ENCODE measurements around the gene PEX10. TPM values are rescaled to one million over a fixed set of nuclear protein-coding genes. Genes with fewer than 3 reads are reported as not detected.

The PEX10 gene
- total RNA-seq, 1 experiment from 2014 or later: 36.1 TPM

- Mint-ChIP-seq H3K9me3 (ENCODE audit: unreplicated experiment) (no peaks in the 10 kb centered on the region), H3K27ac (ENCODE audit: low read depth, unreplicated experiment) (peak overlapping the region; percentile 35), H3K4me3 (ENCODE audit: unreplicated experiment) (no peak overlapping the region), H3K36me3 (ENCODE audit: insufficient read depth, unreplicated experiment) (peaks cover 15% of the 10 kb centered on the region), H3K4me1 (ENCODE audit: insufficient read depth, unreplicated experiment) (no peaks in the 10 kb centered on the region), H3K27me3 (ENCODE audit: insufficient read depth, unreplicated experiment) (no peaks in the 10 kb centered on the region)
- TF ChIP-seq CTCF (IDR thresholded peaks at IDR 0.05; ENCODE audit: unreplicated experiment): no peak
- intact Hi-C loops (cut with micrococcal nuclease): no loop called here
- ChIA-PET POLR2A (interaction anchor here (0.6 to 1.4 kb wide), 3 partner anchors 144 to 189 kb away, joined by 3 to 7 read pairs (median 3); partner anchors contain the start of gene FAAP20), CTCF (interaction anchor here (0.7 to 6.6 kb wide), 3 partner anchors 177 to 1367 kb away, joined by 3 to 116 read pairs (median 3); partner anchors contain the start of gene FAAP20)
- no peak for DNase-seq (ENCODE audit: unreplicated experiment)
- BruUV-seq (replicated peaks): no TSS peak
Measured at GRCh38 chr1:2378956-2379732, 33.2 kb downstream of the PEX10 start.

GRCh38 chr1:2378441-2378851, 33.9 kb downstream of the PEX10 start:
- no peaks in the 10 kb centered on the region for H3K9me3 Mint-ChIP-seq (ENCODE audit: unreplicated experiment)
- BruUV-seq (replicated peaks): no TSS peak
- H3K27ac Mint-ChIP-seq (ENCODE audit: low read depth, unreplicated experiment): no peak overlapping the region
- ChIA-PET CTCF (interaction anchor here (0.7 to 6.6 kb wide), 3 partner anchors 176 to 1368 kb away, joined by 3 to 116 read pairs (median 3); partner anchors contain the start of gene FAAP20), POLR2A (interaction anchor here (0.6 to 1.4 kb wide), 2 partner anchors 143 to 183 kb away, joined by 3 to 7 read pairs; partner anchors contain the start of gene FAAP20)
- H3K4me1 Mint-ChIP-seq (ENCODE audit: insufficient read depth, unreplicated experiment): no peaks in the 10 kb centered on the region
- H3K36me3 Mint-ChIP-seq (ENCODE audit: insufficient read depth, unreplicated experiment): peaks cover 15% of the 10 kb centered on the region
- TF ChIP-seq CTCF (IDR thresholded peaks at IDR 0.05; ENCODE audit: unreplicated experiment): no peak
- H3K27me3 Mint-ChIP-seq (ENCODE audit: insufficient read depth, unreplicated experiment): no peaks in the 10 kb centered on the region
- intact Hi-C loops (cut with micrococcal nuclease): no loop called here
- no peak overlapping the region for H3K4me3 Mint-ChIP-seq (ENCODE audit: unreplicated experiment)
- DNase-seq (ENCODE audit: unreplicated experiment): no peak

- POLR2A ChIA-PET: interaction anchor here (1.0 to 1.4 kb wide), 2 partner anchors 182 to 206 kb away, joined by 3 to 7 read pairs; partner anchors contain the start of gene FAAP20
- Mint-ChIP-seq H3K4me1 (ENCODE audit: insufficient read depth, unreplicated experiment) (no peaks in the 10 kb centered on the region), H3K9me3 (ENCODE audit: unreplicated experiment) (no peaks in the 10 kb centered on the region), H3K4me3 (ENCODE audit: unreplicated experiment) (no peak overlapping the region), H3K36me3 (ENCODE audit: insufficient read depth, unreplicated experiment) (peaks cover 19% of the 10 kb centered on the region), H3K27me3 (ENCODE audit: insufficient read depth, unreplicated experiment) (no peaks in the 10 kb centered on the region), H3K27ac (ENCODE audit: low read depth, unreplicated experiment) (no peak overlapping the region)
- CTCF ChIA-PET: interaction anchor here (0.6 to 6.6 kb wide), 2 partner anchors 38 to 181 kb away, joined by 3 to 116 read pairs; partner anchors contain the start of gene FAAP20
- no TSS peak for BruUV-seq (replicated peaks)
- no peak for DNase-seq (ENCODE audit: unreplicated experiment)
- intact Hi-C loops (cut with micrococcal nuclease): no loop called here
- TF ChIP-seq CTCF (IDR thresholded peaks at IDR 0.05; ENCODE audit: unreplicated experiment): no peak
Measured at GRCh38 chr1:2377751-2378440, 34.5 kb downstream of the PEX10 start.
